ENCODE results near the gene ZC3H12A.
A peak's percentile ranks its signal among the peaks of the same experiment; 100 is the strongest.
"Not testable (repeated sequence)": the region's sequence is repeated elsewhere in the genome, so short reads cannot be mapped to it uniquely, and the experiment has no call there.

ZC3H12A gene

DNA sequence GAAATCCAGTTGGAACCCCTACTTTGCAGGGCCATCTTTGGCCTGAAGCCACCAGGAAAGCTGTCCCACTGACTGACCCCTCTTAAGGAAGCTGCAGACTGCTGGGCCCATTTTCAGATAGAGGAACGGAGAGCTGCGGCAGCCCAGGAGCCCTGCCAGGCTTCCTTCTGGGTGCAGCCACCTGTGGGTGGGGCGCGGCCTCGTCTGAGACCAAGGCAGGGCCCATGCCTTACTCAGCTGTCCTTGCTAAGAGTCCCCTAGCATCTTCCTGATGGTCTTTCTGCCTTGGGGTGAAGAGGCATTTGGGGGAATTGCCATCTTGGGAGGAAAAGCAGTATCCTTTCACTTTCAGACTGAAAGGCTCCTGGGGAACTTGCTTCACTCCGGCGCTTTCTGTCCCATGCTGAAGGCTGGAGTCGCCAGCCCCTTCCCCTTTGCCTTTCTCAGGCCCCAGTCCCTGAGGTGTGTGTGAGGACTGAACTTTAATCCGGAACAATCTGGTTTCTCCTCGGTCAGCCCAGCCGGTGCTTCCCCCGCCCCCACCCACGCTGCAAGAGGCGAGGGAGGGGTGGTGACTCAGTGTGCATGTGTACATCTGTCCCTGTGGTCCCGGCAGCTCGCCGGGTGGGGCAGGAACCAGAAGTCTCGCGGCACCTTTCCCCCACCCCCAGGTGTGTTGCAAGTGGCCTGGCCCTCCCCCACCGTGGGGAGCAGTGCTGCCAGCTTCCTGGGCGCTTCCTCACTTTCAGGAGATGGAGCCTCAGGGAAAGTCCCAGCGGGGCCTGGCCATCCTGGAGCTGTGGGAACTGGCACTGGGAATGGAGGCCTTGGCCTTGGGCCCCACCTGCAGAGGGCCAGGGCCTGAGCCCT, 5.1 kb downstream of the ZC3H12A start:
- DNase-seq: peak; percentile 39 to 62

GRCh38 chr1:37480125-37480466, 5.7 kb downstream of the ZC3H12A start:
- no peak for DNase-seq

DNA sequence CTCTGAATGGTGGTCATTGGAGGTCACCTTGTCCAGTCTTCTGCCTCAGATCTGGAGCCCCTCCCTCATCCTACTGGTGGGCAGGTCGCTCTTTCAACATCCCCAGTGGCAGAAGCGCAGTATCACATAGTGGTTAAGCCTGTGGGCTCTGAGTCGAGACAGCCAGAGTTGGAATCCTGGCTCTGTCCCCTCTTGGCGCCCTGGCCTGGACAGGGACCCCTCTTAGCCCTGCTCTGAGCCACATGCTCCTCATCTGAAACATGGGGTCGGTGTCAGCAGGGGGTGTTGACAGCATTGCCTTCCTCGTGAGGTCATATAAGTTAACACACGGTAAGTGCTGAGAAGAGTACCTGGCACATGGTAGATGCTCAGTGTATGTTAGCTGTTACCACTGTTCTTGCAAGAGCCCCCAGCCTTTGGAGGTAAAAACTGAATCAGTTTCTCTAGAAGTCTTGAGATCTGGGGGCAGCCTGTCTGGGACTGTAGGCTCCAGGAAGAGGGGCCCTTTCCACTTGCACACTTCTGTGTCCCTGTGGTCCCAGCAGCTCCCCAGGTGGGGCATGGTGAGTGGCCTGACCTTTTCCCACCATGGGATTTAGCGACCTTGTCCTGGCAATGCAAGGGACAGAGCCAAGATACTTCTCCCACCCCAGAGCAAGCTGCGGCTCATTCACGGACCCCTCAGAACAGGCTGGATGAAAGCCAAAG, 6.4 kb downstream of the ZC3H12A start:
- no peak for DNase-seq

DNA sequence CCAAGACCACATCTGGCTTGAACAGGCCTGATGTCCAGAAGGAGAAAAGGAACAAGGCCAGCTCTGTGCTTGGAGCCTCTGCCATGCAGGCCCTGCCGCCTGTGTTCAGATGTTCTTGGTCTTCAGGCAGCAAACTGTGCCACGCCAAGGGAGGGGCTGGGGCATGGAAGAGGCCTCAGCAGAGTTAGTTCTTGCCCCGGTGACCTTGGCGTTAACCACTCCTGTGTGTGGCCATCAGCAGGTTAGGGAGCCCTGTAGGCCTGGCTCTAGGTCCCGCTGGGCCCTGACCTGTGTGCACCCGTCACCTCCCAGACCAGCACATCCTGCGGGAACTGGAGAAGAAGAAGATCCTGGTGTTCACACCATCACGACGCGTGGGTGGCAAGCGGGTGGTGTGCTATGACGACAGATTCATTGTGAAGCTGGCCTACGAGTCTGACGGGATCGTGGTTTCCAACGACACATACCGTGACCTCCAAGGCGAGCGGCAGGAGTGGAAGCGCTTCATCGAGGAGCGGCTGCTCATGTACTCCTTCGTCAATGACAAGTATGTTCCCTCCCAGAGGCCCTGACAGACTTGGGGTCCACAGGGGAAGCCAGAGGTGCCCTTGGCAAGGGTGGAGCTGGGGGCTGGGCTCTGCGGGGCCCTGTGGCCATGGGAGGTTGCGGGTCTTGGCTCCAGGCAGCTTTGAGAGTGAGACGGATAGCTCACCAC, 7.1 kb downstream of the ZC3H12A start:
- no peak for DNase-seq

- DNase-seq: no peak
Measured at GRCh38 chr1:37482004-37482785, 7.8 kb downstream of the ZC3H12A start.

GRCh38 chr1:37482796-37483744, 8.7 kb downstream of the ZC3H12A start:
- no peak for DNase-seq

DNA sequence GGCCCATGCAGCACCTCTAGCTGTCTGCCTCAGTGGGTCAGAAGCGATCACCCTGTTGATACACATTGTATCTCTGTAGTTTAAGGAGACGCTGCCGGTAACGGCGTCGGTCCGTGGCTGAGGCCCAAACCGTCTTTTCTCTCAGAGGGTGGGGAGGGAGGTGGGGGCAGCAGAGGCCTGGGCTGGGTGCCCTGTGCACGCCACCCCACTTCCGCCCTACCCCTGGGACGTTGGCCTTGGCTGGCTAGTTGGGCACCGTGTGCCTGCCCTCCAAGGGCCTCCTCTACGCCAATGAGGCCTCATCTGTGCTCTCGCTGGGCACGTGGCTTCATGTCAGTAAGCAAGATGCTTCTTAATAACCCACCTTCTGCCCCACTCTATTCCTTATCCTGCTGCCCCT, 9.4 kb downstream of the ZC3H12A start:
- DNase-seq: no peak

DNA sequence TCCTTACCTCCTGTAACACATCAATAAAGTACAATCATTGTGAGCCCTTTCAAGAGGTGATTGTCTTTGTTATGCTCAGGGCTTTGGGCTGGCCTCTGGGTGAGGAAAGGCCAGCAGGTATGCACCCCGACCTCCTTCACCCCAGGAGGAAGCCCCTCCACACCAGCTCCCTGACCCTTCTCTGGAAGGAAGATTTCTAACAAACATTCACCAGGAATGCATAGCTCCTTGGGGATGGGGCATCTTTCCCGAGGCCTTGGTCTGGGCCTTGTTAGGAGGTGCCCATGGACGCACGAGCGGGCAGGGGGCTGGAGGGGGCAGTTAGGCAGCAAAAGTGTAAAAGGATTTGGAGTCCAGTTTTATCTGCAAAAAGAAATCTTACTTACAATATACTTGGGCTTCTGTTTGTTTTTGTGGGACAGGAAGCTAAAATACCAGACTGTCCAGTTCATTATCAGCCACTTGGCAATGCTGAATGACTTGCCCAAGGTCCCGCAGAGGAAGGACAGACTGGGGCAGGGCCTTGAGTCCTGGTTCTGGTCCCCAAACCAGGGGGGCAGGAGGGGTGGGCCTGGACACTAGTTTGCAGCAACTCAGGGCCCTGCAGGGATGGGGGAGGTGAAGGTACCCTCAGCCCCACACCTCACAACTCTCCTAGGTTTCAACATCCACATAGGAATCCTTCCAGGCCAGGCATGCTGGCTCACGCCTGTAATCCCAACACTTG, 10.1 kb downstream of the ZC3H12A start:
- no peak for DNase-seq

DNA sequence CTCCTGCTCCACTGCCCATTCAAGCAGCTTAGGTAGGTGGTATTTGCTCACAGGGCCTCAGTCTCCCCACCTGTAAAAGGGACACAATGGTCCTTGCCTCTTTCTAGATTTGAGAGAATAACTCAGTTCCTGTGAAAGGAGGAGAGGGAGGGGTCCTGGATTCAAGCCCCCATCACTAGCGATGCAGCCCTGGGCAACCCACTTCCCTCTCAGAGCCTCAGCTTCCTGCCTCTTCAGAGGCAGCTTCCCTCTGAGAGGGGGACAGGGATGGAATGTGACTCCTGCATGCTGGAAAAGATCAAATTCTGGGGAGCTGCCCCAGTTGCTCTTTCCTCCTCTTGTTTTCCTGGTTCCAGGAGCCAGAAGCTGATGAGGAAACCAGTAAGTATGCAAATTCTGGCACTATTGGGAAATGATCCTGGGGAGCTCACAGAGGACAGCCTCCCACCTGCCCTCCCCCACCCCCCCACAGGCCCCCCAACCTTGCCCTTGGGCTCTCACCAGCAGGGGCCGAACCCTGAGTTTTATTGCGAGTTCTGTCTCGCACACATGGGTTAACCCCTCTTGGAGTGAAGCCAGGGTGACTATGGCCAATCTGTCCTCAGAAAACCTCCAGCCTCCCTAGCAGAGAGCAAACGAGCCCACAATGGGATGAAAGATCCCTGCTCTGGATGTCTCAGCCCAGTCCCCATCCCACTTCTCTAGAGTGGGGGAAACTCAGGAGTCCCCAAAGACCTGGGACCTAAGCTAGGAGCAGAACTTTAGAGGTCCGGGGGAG, 11.7 kb downstream of the ZC3H12A start:
- DNase-seq: no peak

DNA sequence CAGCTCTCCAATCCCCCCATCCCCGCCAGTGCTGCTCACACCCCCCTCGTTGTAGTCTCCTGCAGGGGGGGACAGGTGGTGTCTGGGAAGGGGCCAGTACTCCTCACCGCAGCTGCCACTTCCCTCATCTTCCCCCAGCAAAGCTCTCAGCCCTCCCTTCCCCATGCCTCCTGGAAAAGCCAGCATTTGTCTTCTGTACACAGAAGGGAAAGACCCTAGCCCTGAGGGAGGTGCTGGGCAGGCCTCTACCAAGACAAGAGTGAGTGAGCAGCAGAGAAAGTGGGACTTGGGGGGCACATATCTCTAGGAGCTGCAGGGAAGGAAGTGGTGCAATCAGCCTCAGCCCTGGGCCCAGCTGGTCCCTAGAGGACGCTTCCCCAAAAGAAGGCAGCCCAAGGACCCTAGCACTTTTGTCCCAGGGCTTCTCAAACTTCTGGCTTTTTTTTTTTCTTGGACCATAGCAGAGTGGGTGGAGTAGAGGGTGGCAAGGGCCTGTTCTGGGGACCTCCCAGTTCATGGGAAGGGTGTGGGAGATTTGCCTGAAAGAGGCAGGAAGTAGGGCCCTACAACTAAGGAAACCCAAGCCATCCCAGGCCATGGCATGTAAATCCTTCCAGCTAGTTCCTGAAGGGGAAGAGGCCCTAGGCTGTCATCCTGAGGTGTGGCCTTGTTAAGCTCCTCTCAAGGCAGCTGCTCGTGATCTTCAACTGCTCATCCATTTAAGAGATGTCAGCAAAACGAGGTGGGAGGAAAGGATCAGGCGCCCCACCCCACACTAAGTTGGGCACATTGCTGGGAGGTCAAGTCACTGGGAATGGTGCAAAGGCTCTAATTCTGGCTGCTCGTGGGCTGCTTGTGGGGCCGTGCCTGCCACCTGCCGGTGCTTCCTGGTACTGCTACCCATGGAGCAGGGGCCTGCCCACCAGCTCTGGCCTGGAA, 12.6 kb downstream of the ZC3H12A start:
- peak; percentile 26 to 52 for DNase-seq

DNA sequence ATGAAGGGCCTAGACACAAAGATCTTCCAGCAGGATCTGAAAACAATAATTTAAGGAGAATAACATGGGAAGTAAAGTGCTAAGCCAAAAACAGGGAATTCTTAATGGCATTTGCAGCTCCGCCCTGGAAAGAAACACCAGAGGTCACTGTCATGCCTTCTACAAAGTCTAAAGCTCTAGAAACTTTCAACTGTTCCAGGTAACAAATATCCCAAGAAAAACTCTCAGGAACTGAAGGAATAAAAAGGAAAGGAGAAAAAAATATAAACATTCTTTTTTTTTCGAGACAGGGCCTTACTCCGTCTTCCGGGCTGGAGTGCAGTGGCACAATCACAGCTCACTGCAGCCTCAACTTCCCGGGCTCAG, 13.2 kb downstream of the ZC3H12A start:
- no peak for DNase-seq

- DNase-seq: no peak
Measured at GRCh38 chr1:37493336-37494098, 19.1 kb downstream of the ZC3H12A start.

GRCh38 chr1:37495875-37496274, 21.5 kb downstream of the ZC3H12A start:
- no peak for DNase-seq

DNA sequence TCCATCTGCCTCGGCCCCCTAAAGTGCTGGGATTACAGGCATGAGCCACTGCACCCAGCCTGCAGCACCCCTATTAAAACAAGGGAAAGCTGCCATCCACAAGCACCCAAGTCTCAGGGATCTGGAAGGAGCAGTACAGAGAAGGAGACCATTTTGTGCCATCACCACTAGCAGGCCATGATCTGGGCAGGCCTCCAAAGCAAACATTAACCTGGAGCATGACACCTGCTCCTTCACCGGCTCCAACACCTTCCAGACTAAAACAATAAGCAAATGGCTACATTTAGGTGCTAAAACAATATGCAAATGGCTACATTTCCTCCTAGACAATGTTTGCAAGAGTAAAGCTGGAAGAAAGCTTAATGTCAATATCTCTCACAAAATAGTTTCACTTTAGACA, 23.5 kb downstream of the ZC3H12A start:
- peak; percentile 77 to 84 for DNase-seq

DNA sequence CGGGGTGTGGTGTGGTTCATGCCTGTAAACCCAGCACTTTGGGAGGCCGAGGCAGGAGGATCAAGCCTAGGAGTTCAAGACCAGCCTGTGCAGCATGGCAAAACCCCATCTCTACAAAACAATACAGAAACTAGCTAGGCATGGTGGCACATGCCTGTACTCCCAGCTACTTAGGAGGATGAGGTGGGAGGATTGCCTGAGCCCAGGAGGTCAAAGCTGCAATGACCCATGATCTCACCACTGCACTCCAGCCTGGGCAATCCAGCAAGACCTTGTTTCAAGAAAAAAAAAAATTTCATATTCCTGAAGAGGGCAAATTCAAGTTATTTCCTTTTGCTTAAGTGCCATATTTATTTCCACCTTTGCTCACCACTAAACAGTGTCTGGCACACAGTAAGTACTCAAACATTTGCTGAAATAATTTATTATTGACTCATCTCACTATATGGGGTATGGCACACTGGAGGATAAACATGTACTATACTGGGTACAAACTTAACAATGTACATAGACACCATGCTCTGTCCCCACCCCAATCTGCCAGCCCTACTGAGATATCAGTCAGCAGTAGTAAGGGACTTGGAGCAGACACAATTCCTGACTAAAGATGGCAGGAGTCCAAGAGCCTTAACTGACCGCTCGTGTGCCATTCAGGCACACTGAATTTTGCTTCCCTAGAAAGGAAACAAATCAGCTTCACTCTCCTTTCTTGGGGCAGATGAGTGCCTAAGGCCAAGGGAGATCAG, 24.7 kb downstream of the ZC3H12A start:
- DNase-seq: peak; percentile 26 to 54

DNA sequence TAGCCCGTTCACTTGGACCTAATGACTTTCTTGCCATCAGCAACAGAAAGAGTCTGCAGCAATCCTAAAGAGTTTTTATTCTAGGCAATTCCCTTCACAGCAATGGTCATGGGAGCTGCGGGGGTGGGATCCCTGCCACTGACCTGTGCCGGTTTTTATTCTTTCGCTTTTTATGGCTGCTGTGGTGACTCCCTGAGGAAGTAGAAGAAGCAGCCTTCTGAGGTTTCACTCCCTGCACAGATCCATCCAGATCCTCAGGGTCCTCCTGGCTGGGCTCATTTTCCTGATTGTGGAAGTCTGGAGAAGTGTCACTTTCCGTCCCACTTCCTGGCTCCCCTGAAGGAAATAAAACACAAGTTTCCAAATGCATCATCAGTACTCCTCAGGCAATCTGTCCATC, 27.3 kb downstream of the ZC3H12A start:
- DNase-seq: no peak

DNA sequence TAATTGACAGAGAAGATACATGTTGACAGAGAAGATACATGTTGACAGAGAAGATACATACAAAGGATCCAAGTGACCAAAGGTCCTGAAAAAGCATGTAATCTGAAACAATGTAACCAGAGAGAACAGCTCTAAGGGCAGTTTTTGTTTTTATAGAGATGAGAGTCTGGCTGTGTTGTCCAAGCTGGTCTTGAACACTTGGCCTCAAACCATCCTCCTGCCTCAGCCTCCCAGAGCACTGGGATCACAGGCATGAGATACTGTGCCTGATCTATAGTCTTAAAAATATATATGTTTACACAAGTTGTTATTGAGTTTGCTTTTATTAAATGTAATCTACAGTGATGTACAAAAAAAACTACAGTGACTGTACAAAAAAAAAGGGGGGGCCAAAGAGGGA, 27.7 kb downstream of the ZC3H12A start:
- DNase-seq: no peak

DNA sequence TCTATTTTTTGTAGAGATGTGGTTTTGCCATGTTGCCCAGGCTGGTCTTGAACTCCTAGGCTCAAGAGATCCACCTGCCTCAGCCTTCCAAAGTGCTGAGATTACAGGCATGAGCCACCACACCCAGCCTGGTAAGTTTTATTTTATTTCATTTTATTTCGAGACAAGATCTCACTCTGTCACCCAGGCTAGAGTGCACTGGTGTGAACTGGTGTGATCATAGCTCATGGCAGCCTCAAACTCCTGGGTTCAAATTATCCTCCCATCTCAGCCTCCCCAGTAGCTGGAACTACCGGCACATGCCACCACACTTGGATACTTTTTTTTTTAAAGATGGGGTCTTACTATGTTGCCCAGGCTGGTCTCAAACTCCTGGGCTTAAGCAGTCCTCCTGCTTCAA, 28.4 kb downstream of the ZC3H12A start:
- DNase-seq: not testable (repeated sequence)

All from SHP77 (cell line).